Activated T-cell treated with anti-CD3 and anti-CD28 coated beads, Interleukin-2, amount 50 U/mL, for 72 hours (primary cell): ENCODE data around the gene OBSCN. TPM values are rescaled to one million over a fixed set of nuclear protein-coding genes. Genes with fewer than 3 reads are reported as not detected.
"Not testable (repeated sequence)": the region's sequence is repeated elsewhere in the genome, so short reads cannot be mapped to it uniquely, and the experiment has no call there.

Experiments
- ATAC-seq, 2 donors: fragments of 150-1000 bp; cut with Tn5 transposase; replicated peaks in 1 of 2; 2 replicates each; pipeline ENCODE4 v1.10.0; 2021; ENCODE audit warnings: moderate library complexity in 2 of 2, mild to moderate bottlenecking in 1 of 2
- DNase-seq, 2 donors: peaks; one replicate each; pipeline ENCODE4 v3.0.0; 2021 to 2022; ENCODE audit warnings: mixed read lengths in 1 of 2
- H3K27ac Mint-ChIP-seq: one replicate; pipeline ENCODE4 v1.8.0; 2022; ENCODE audit warnings: mild to moderate bottlenecking, moderate library complexity, mixed read lengths
- H3K27me3 Mint-ChIP-seq: one replicate; pipeline ENCODE4 v1.8.0; 2022; ENCODE audit warnings: low read depth, mixed read lengths
- H3K36me3 Mint-ChIP-seq, 2 donors: one replicate each; pipeline ENCODE4 v1.8.0; 2022; ENCODE audit warnings: mixed read lengths in 2 of 2, mild to moderate bottlenecking in 1 of 2; ENCODE audit not compliant: insufficient read depth in 2 of 2
- H3K4me1 Mint-ChIP-seq: one replicate; pipeline ENCODE4 v1.8.0; 2022; ENCODE audit warnings: low read depth, mixed read lengths
- H3K4me3 Mint-ChIP-seq, 2 donors: one replicate each; pipeline ENCODE4 v1.8.0; 2022; ENCODE audit warnings: mild to moderate bottlenecking in 2 of 2, mixed read lengths in 2 of 2, moderate library complexity in 2 of 2
- H3K9me3 Mint-ChIP-seq, 2 donors: one replicate each; pipeline ENCODE4 v1.8.0; 2022; ENCODE audit warnings: mixed read lengths in 2 of 2
- total RNA-seq, 2 donors: library from RNA; stranded (reverse); gene quantifications; one replicate each; pipeline ENCODE4 v1.2.3, GENCODE V29; 2022

The OBSCN gene
- total RNA-seq, 2 donors from 2014 or later: 25.0 to 27.7 TPM

DNA sequence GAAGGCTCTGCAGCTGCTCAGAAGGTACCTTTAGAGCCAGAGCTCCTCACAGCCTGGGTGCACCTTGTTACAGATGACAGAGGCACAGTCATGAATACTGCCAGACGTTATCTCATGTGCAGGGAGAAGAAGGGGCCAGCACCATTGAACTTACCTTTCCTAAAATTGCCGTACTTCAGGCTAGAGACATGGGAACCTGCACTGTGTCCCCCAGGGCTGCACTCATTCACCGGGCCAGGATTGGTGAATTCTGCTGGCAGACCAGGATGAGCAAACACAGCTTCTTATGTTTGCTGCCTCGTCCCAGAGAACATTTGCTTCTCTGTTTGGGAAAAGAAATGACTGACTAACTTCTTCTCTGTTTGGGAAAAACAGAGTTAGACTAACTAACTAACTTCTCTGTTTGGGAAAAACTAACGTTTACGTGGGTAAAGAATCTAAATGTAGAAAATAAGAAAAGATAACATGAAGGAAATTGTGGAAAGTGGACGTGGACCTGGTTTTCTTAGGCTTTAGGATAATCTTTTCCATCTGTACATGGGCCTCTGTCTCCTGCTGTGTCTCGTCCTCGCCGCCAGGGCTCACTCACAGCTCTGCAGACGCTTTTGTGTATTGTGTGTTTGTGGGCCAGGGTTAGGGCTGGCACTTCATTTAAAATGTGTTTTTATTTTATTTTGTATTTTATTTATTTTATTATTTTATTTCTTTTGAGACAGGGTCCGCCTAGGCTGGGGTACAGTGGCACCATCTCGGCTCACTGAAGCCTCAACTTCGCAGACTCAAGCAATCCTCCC is 9.9 kb downstream of the OBSCN start:
- no peak overlapping the region for H3K27ac Mint-ChIP-seq
- H3K9me3 Mint-ChIP-seq: no peaks in the 10 kb centered on the region
- H3K4me3 Mint-ChIP-seq: no peak overlapping the region
- DNase-seq (no peak), ATAC-seq (no peak)
- H3K27me3 Mint-ChIP-seq: no peaks in the 10 kb centered on the region
- peaks cover 4% of the 10 kb centered on the region for H3K4me1 Mint-ChIP-seq
- H3K36me3 Mint-ChIP-seq: peaks cover 0 to 3% of the 10 kb centered on the region in 2 donors

DNA sequence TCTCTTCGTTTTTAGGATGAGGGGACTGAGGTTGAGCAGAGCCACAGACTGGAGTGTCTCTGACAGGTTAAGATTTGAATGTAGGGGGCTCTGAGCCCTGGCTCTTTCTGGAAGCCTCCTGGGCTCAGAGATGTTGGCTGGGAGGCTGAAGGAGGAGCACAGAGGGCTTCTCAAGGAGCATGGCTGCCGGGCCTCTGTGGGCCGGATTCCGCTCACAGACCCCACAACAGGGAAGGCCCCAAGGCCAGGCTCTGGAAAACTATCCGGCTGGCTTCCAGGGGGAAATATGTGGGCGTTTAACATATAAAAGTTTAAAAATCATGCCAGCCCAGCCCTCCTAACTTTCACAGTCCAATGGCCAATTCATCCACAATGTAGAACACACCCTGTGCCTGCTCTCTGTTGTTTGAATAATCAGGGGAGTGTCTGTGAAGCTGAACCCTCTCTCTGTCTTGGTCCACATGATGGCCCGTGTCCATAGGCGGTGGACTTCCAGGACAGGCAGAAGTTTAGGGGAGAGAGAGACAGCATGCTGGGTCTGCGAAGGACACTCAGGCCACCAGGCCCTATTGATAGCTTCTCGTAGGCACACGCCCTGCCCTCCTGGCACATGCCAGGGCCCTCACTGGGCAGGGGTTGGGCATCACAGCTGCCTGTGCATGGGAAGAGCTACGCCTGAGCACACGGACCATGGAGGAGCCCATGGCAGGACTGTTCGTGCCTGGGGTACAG is 10.8 kb downstream of the OBSCN start:
- Mint-ChIP-seq H3K4me3 (no peak overlapping the region), H3K27ac (no peak overlapping the region), H3K4me1 (peaks cover 4% of the 10 kb centered on the region), H3K27me3 (no peaks in the 10 kb centered on the region), H3K9me3 (no peaks in the 10 kb centered on the region), H3K36me3 (peaks cover under 1 to 4% of the 10 kb centered on the region in 2 donors)
- ATAC-seq: no peak
- DNase-seq: no peak

DNA sequence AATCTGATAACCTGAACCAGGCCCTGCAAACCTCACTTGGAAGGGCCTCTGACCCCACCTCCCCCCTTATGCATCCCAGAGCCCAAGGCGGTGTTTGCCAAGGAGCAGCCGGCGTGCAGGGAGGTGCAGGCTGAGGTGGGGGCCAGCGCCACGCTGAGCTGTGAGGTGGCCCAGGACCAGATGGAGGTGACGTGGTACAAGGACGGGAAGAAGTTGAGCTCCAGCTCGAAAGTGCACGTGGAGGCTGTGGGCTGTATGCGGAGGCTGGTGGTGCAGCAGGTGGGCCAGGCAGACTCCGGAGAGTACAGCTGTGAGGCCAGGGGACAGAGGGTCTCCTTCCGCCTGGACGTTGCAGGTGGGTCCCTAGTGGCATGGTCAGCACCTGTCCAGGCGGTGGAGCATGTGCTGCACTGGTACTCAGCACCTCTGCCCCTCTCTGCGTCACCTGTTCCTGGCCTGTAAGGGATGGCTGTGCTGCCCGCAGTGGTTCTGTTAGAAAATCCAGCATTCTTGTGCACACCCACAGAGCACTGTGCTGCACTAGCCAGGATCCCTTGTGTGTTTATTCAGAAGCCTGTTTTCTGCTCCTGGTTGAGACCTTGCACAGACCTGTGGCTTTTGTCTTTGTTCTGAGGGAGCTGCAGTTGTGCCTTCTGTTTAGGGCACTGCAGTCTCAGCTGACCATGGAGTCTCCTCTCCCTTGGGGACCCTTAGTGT is 11.6 kb downstream of the OBSCN start:
- H3K4me1 Mint-ChIP-seq: peaks cover 4% of the 10 kb centered on the region
- H3K9me3 Mint-ChIP-seq: peaks cover 0 to 2% of the 10 kb centered on the region in 2 donors
- ATAC-seq: no peak
- no peaks in the 10 kb centered on the region for H3K27me3 Mint-ChIP-seq
- H3K4me3 Mint-ChIP-seq: no peak overlapping the region
- peaks cover 7 to 11% of the 10 kb centered on the region in 2 donors for H3K36me3 Mint-ChIP-seq
- no peak overlapping the region for H3K27ac Mint-ChIP-seq
- DNase-seq: no peak

GRCh38 chr1:228219962-228220780 is 12.3 kb downstream of the OBSCN start:
- H3K27me3 Mint-ChIP-seq: no peaks in the 10 kb centered on the region
- H3K27ac Mint-ChIP-seq: no peak overlapping the region
- peaks cover 12 to 17% of the 10 kb centered on the region in 2 donors for H3K36me3 Mint-ChIP-seq
- H3K4me1 Mint-ChIP-seq: peaks cover 4% of the 10 kb centered on the region
- DNase-seq (no peak), ATAC-seq (no peak)
- no peak overlapping the region for H3K4me3 Mint-ChIP-seq
- H3K9me3 Mint-ChIP-seq: peaks cover 0 to 3% of the 10 kb centered on the region in 2 donors

GRCh38 chr1:228221097-228221496 is 13.3 kb downstream of the OBSCN start:
- peaks cover 18 to 25% of the 10 kb centered on the region in 2 donors for H3K36me3 Mint-ChIP-seq
- DNase-seq, H3K27me3 Mint-ChIP-seq, H3K4me1 Mint-ChIP-seq, H3K27ac Mint-ChIP-seq, H3K9me3 Mint-ChIP-seq, H3K4me3 Mint-ChIP-seq, ATAC-seq: not testable (repeated sequence)

- H3K4me1 Mint-ChIP-seq: peaks cover 4% of the 10 kb centered on the region
- H3K9me3 Mint-ChIP-seq: peaks cover 0 to 3% of the 10 kb centered on the region in 2 donors
- DNase-seq (no peak), ATAC-seq (no peak)
- H3K36me3 Mint-ChIP-seq: peaks cover 18 to 25% of the 10 kb centered on the region in 2 donors
- no peaks in the 10 kb centered on the region for H3K27me3 Mint-ChIP-seq
- no peak overlapping the region for H3K27ac Mint-ChIP-seq
- no peak overlapping the region for H3K4me3 Mint-ChIP-seq
Measured at GRCh38 chr1:228222548-228222947, 14.7 kb downstream of the OBSCN start.

DNA sequence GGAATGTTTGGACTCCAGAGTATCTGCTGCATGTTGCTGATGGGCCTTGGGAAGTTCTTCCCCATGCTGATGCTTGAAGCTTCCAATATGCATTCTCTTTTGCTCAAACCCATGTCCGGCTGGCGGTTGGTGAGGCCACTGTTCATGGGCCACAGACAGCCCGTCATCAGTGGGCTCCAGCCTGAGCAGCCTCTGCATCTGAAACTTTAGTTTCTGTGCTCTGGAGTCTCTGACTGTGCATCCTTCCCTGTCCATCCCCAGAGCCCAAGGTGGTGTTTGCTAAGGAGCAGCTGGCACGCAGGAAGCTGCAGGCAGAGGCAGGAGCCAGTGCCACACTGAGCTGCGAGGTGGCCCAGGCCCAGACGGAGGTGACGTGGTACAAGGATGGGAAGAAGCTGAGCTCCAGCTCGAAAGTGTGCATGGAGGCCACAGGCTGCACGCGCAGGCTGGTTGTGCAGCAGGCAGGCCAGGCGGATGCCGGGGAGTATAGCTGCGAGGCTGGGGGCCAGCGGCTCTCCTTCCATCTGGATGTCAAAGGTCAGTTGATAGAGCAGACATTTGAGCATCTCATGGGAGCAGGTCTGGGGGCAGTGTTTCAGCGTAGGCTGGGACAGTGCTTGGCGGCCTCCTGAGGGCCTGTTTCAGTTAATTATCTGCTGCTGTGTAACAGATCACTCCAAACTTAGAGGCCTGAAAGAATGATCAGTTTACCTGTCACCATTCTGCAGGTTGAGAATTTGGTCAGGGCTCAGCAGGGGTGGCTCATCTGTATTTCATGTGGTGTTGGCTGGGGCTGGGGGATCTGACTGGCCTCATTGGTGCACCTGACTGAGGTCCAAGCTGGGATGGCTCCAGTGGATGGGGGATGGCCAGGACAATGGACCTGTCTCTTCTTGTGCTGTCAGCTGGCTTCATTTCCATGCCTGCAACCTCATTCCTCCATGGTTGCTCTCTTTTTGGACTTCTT is 16.6 kb downstream of the OBSCN start:
- peaks cover 20 to 26% of the 10 kb centered on the region in 2 donors for H3K36me3 Mint-ChIP-seq
- peaks cover 4% of the 10 kb centered on the region for H3K4me1 Mint-ChIP-seq
- no peak for ATAC-seq
- no peak overlapping the region for H3K27ac Mint-ChIP-seq
- no peak for DNase-seq
- H3K27me3 Mint-ChIP-seq: no peaks in the 10 kb centered on the region
- H3K4me3 Mint-ChIP-seq: no peak overlapping the region
- peaks cover 0 to 3% of the 10 kb centered on the region in 2 donors for H3K9me3 Mint-ChIP-seq

- peaks cover 20 to 26% of the 10 kb centered on the region in 2 donors for H3K36me3 Mint-ChIP-seq
- peaks cover 4% of the 10 kb centered on the region for H3K4me1 Mint-ChIP-seq
- no peaks in the 10 kb centered on the region for H3K27me3 Mint-ChIP-seq
- H3K9me3 Mint-ChIP-seq: peaks cover 0 to 3% of the 10 kb centered on the region in 2 donors
- H3K27ac Mint-ChIP-seq: no peak overlapping the region
- ATAC-seq (no peak), DNase-seq (no peak)
- H3K4me3 Mint-ChIP-seq: no peak overlapping the region
Measured at GRCh38 chr1:228225165-228225710, 17.4 kb downstream of the OBSCN start.

DNA sequence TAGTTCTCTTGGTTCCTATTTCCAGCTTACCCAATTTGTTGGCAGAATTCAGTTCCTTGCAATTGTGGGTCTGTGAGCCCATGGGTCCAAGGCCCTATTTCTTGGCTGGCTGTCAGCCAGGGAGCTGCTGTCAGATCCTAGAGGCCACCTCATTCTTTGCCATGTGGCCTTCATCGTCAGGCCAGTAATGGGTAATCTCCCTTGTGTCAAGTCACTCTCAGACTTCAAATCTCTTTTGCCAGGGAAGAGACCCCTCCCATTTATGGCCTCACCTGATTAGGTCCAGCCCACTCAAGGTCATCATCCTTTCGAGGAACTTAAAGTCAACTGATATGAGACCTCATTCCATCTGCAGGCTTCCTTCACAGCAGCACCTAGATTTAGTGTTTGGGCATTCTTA is 17.9 kb downstream of the OBSCN start:
- Mint-ChIP-seq H3K36me3 (peaks cover 20 to 26% of the 10 kb centered on the region in 2 donors), H3K27ac (no peak overlapping the region), H3K9me3 (peaks cover 0 to 3% of the 10 kb centered on the region in 2 donors), H3K4me1 (peaks cover 4% of the 10 kb centered on the region), H3K4me3 (no peak overlapping the region), H3K27me3 (no peaks in the 10 kb centered on the region)
- ATAC-seq (no peak), DNase-seq (no peak)

GRCh38 chr1:228226141-228226874 is 18.5 kb downstream of the OBSCN start:
- DNase-seq (no peak), ATAC-seq (no peak)
- Mint-ChIP-seq H3K27ac (no peak overlapping the region), H3K4me3 (no peak overlapping the region), H3K4me1 (peaks cover 4% of the 10 kb centered on the region), H3K27me3 (no peaks in the 10 kb centered on the region), H3K9me3 (peaks cover 0 to 3% of the 10 kb centered on the region in 2 donors), H3K36me3 (peaks cover 20 to 26% of the 10 kb centered on the region in 2 donors)
